MM.1S (cell line): ENCODE measurements around the gene NMRK2.
"Not testable (repeated sequence)": the region's sequence is repeated elsewhere in the genome, so short reads cannot be mapped to it uniquely, and the experiment has no call there.

Source experiments
- EZH2 ChIP-seq: fragments of 300-600 bp; sonication (generic); optimal IDR thresholded peaks from 2 replicates; pipeline ENCODE3; 2017; ENCODE audit warnings: low read depth, mild to moderate bottlenecking, antibody characterized with exemption, low read length, mixed read lengths
- TF ChIP-seq, protein P1 (sequence below): fragments of 300-600 bp; sonication (generic); IDR thresholded peaks from 2 replicates; pipeline ENCODE4 v1.5.1; 2016; ENCODE audit warnings: antibody characterized with exemption, low read length, mixed read lengths

DNA sequence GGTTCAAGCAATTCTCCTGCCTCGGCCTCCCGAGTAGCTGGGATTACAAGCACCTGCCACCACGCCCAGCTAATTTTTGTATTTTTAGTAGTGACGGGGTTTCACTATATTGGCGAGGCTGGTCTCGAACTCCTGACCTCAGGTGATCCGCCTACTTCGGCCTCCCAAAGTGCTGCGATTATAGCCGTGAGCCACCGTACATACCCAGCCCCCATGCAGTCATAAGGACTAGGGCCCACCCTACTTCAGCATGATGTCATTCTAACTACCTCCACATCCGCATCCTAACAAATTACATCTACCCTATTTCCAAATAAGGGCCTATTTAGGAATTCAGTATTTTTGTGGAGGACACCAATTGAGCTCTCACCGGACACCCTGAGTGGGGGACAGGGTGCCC, 22.4 kb downstream of the NMRK2 start:
- TF ChIP-seq, protein P1, sequence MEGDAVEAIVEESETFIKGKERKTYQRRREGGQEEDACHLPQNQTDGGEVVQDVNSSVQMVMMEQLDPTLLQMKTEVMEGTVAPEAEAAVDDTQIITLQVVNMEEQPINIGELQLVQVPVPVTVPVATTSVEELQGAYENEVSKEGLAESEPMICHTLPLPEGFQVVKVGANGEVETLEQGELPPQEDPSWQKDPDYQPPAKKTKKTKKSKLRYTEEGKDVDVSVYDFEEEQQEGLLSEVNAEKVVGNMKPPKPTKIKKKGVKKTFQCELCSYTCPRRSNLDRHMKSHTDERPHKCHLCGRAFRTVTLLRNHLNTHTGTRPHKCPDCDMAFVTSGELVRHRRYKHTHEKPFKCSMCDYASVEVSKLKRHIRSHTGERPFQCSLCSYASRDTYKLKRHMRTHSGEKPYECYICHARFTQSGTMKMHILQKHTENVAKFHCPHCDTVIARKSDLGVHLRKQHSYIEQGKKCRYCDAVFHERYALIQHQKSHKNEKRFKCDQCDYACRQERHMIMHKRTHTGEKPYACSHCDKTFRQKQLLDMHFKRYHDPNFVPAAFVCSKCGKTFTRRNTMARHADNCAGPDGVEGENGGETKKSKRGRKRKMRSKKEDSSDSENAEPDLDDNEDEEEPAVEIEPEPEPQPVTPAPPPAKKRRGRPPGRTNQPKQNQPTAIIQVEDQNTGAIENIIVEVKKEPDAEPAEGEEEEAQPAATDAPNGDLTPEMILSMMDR: not testable (repeated sequence)
- TF ChIP-seq EZH2: not testable (repeated sequence)
